BLaER1 treated with 17β-estradiol and CSF1 and Interleukin-3, amounts not matched to agents 10 nM and 100 nM (cell line): Measurements from ENCODE around the gene DCLK1.
"Not testable (repeated sequence)": the region's sequence is repeated elsewhere in the genome, so short reads cannot be mapped to it uniquely, and the experiment has no call there.

Experiments used
- H3K27ac ChIP-seq, 11 experiments: shearing (Covaris generic); formaldehyde crosslinking; 2 replicates each; pipeline ENCODE4 v1.8.1; 2022
- H3K27me3 ChIP-seq, 11 experiments: shearing (Covaris generic); formaldehyde crosslinking; 2 replicates each; pipeline ENCODE4 v1.8.1; 2022
- H3K36me3 ChIP-seq, 11 experiments: shearing (Covaris generic); formaldehyde crosslinking; 2 replicates each; pipeline ENCODE4 v1.8.1; 2022
- H3K4me1 ChIP-seq, 10 experiments: shearing (Covaris generic); formaldehyde crosslinking; 2 replicates each; pipeline ENCODE4 v1.8.1; 2022
- H3K4me2 ChIP-seq, 11 experiments: shearing (Covaris generic); formaldehyde crosslinking; 2 replicates each; pipeline ENCODE4 v1.8.1; 2022
- H3K4me3 ChIP-seq, 10 experiments: shearing (Covaris generic); formaldehyde crosslinking; 2 replicates each; pipeline ENCODE4 v1.8.1; 2022
- H3K9ac ChIP-seq, 11 experiments: shearing (Covaris generic); formaldehyde crosslinking; 2 replicates each; pipeline ENCODE4 v1.8.1; 2022
- H3K9me3 ChIP-seq, 11 experiments: shearing (Covaris generic); formaldehyde crosslinking; replicated peaks in 1 of 11; 2 replicates each; pipeline ENCODE4 v1.8.1; 2022
- H4K20me1 ChIP-seq, 11 experiments: shearing (Covaris generic); formaldehyde crosslinking; 2 replicates each; pipeline ENCODE4 v1.8.1; 2022
- Cebpa-rat ChIP-seq, 11 experiments: shearing (Covaris generic); IDR thresholded peaks; 2 replicates each; pipeline ENCODE4 v1.8.1; 2022

DCLK1 gene

DNA sequence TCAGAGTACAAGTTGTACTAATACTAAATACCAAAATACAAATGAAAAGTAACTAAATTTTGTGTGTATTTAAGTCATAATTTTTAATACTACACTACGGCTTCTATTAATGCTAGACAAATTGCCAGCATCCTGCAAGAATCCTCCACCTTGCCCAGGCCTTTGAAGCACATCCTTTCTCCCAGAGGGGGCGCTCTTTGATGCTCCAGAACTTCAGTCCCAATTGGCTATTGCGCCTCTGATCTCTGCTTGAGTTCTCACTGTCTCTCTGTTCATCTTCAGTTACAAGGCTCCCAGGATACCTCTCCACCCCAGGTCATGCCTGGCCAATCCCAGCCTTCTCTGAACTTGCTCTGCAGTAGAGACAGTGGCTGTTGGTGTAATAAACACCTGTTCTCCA is 141.0 kb downstream of the DCLK1 start:
- H3K4me2 ChIP-seq = no peak overlapping the region
- H3K27ac ChIP-seq = no peak overlapping the region
- no peaks in the 10 kb centered on the region for H3K36me3 ChIP-seq
- H3K4me1 ChIP-seq = peaks cover 0 to 39% (median 0%) of the 10 kb centered on the region in 10 experiments; a peak in 6 of 20 replicates
- no peaks in the 10 kb centered on the region for H4K20me1 ChIP-seq
- TF ChIP-seq Cebpa-rat (IDR thresholded peaks at IDR 0.05) = no peak
- H3K9ac ChIP-seq = no peak overlapping the region
- no peaks in the 10 kb centered on the region for H3K9me3 ChIP-seq
- H3K4me3 ChIP-seq = no peak overlapping the region
- no peaks in the 10 kb centered on the region for H3K27me3 ChIP-seq

DNA sequence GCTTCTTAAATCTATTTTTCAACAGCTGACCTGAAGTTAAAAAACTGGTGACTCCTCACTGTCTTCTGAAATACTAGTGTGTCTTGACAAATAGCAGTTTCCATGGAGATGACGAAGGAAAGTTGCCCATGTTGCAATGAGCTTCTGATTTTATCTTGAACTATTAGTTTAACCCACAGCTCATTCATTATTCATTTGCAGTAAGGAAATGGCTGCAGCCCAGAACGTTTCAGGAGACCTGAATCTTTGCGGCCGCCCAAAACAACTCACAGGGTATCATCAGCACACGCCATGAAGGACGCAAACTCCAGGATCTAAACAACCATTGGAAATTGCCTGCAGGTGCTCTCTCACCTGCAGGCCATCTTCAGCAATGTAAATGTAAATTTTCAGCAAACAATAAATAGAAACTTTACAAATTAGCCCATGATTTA is 142.5 kb downstream of the DCLK1 start:
- H3K36me3 ChIP-seq = no peaks in the 10 kb centered on the region
- H3K4me2 ChIP-seq = no peak overlapping the region
- no peaks in the 10 kb centered on the region for H3K27me3 ChIP-seq
- no peak overlapping the region for H3K9ac ChIP-seq
- no peak for TF ChIP-seq Cebpa-rat (IDR thresholded peaks at IDR 0.05)
- no peak overlapping the region for H3K4me3 ChIP-seq
- H4K20me1 ChIP-seq = no peaks in the 10 kb centered on the region
- H3K27ac ChIP-seq = no peak overlapping the region
- peaks cover 0 to 24% (median 0%) of the 10 kb centered on the region in 10 experiments; a peak in 6 of 20 replicates for H3K4me1 ChIP-seq
- H3K9me3 ChIP-seq = no peaks in the 10 kb centered on the region

DNA sequence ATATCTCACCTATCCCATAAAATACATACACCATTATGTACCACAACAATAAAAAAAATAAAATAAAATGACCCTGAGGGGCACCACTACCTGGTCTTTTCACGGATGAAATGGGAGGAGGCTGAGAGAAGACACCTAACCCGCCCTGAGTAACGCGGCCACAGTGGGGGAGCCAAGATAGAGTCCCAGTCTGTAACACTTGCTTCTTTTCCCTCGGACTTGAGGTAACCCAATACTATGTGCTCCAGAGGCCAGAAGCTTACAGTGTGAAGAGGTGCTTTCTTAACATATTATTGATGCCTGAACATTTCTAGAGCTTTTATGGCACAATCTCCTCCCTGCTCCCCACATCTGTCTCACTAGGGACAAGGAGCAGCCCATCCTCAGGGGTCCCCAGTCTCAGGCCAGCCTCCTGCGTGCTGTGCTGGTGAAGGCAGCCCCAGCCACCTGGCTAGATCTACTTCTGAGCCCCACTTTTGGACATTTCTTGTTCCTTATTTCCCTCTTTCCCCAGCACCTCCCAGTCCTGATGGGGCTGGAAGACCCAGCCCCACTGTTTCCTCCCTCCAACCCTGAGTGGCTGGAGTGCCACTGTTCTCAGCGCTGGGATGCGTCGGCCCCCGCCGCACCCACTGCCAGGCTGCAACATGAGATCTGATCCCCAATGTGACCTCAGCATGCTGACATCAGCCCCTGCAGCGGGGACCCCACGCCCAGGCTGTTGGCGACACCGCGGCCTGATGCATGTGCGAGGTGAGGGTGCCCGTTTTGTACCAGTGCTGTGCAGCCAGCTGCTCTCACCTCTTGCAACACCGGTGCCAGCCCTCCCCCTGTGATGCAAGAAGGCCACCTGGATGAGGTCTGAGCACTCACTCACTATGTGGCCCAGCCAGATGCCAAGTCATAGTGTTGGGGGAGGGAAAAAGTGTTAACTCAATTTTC is 143.3 kb downstream of the DCLK1 start:
- Histone ChIP-seq H4K20me1 (no peaks in the 10 kb centered on the region), H3K27me3 (no peaks in the 10 kb centered on the region), H3K4me2 (no peak overlapping the region), H3K27ac (no peak overlapping the region), H3K9me3 (no peaks in the 10 kb centered on the region), H3K36me3 (no peaks in the 10 kb centered on the region), H3K9ac (no peak overlapping the region), H3K4me3 (no peak overlapping the region), H3K4me1 (peaks cover 0 to 16% (median 0%) of the 10 kb centered on the region in 10 experiments; a peak in 6 of 20 replicates)
- TF ChIP-seq Cebpa-rat (IDR thresholded peaks at IDR 0.05) = no peak

DNA sequence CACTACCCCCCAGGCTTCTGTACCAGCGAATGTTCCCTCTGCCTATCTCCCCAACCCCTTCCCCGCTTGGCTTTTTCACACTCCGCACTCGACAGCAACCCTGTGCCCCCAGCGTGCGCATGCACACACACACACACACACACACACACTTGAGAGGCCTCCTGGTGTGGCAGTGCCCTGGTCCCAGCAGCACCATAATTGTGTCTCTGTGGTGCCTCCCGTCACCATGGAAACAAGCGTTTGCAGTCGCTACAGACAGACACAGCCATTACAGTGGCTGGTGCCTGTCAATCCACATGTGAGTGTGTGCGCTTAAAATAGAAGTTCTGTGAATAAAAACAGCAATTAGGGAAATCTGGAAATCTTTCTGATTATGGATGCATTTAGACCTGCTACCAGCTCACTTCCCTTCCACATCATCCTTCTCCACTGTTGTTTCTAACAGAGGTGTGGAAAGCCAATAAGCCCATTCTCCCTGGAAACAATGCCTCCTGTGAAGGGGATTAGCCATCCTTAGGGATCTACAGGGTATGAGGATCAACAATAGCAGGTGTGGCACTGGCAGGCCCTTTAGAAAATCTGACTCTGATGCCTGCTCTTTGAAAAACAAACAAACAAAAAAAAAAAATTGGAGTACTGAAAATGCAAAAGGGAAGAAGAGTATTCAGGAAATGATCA is 146.3 kb downstream of the DCLK1 start:
- H3K4me3 ChIP-seq = no peak overlapping the region
- H3K9ac ChIP-seq = no peak overlapping the region
- peaks cover 0 to 11% (median 0%) of the 10 kb centered on the region in 11 experiments; a peak in 5 of 22 replicates for H3K9me3 ChIP-seq
- H3K4me2 ChIP-seq = no peak overlapping the region
- no peak overlapping the region for H3K27ac ChIP-seq
- H4K20me1 ChIP-seq = no peaks in the 10 kb centered on the region
- H3K27me3 ChIP-seq = no peaks in the 10 kb centered on the region
- H3K36me3 ChIP-seq = no peaks in the 10 kb centered on the region
- no peak for TF ChIP-seq Cebpa-rat (IDR thresholded peaks at IDR 0.05)
- H3K4me1 ChIP-seq = peaks cover 0 to 10% (median 0%) of the 10 kb centered on the region in 10 experiments; a peak in 6 of 20 replicates

DNA sequence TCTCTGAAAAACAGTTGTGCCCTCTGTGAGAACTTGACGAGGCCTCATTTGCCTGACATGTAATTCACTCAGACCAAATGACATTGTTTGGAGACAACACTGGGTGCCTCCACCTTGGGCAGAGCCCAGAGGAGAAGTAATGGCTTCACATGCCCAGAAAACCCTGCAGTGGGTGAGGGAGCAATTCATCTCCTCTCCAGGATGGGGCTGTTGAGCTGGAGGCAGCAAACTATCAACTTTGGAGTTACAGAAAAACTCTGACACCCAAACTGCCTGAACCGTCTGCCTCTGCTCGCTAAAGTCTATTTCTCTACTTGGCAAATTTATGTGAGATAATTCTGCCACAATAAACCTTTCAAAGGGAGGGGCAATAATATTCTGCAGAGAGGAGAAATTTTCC is 146.9 kb downstream of the DCLK1 start:
- TF ChIP-seq Cebpa-rat (IDR thresholded peaks at IDR 0.05) = no peak
- H3K4me3 ChIP-seq = no peak overlapping the region
- H3K27me3 ChIP-seq = no peaks in the 10 kb centered on the region
- H4K20me1 ChIP-seq = no peaks in the 10 kb centered on the region
- no peaks in the 10 kb centered on the region for H3K36me3 ChIP-seq
- peaks cover 0 to 16% (median 0%) of the 10 kb centered on the region in 10 experiments; a peak in 8 of 20 replicates for H3K4me1 ChIP-seq
- H3K9ac ChIP-seq = no peak overlapping the region
- H3K27ac ChIP-seq = no peak overlapping the region
- no peak overlapping the region for H3K4me2 ChIP-seq
- H3K9me3 ChIP-seq = peaks cover 0 to 11% (median 0%) of the 10 kb centered on the region in 11 experiments; a peak in 5 of 22 replicates

DNA sequence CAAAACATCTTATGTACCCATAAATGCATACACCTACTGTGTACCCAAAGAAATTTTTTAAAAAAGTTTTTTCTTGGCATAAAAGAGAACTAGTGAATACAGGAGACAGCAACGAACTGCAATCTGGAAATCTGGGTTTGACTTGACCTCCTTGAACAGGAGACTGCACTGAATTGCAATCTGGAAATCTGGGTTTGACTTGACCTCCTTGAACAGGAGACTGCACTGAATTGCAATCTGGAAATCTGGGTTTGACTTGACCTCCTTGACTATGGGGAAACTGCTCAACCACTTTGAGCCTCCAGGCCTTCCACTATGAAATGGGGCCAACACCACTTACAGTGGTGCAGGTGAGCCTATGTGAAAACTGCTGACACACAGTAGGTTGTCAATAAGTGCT is 147.5 kb downstream of the DCLK1 start:
- H3K27me3 ChIP-seq, H3K36me3 ChIP-seq, H3K4me3 ChIP-seq, H3K27ac ChIP-seq, H4K20me1 ChIP-seq, H3K4me2 ChIP-seq, H3K9ac ChIP-seq: not testable (repeated sequence)
- Histone ChIP-seq H3K4me1 (peaks cover 0 to 22% (median 0%) of the 10 kb centered on the region in 10 experiments; a peak in 8 of 20 replicates), H3K9me3 (peaks cover 0 to 11% (median 0%) of the 10 kb centered on the region in 11 experiments; a peak in 5 of 22 replicates)

- no peaks in the 10 kb centered on the region for H3K36me3 ChIP-seq
- TF ChIP-seq Cebpa-rat (IDR thresholded peaks at IDR 0.05) = no peak
These were observed 148.0 kb downstream of the DCLK1 start for GRCh38 chr13:35983206-35983605.

GRCh38 chr13:35979361-35979951 is 151.7 kb downstream of the DCLK1 start:
- Histone ChIP-seq H3K27ac (peak overlapping the region in 4 of 11 experiments; percentile 8 to 58 (median 54); a peak in 5 of 22 replicates), H3K9me3 (peaks cover 0 to 22% (median 8%) of the 10 kb centered on the region in 11 experiments; a peak in 14 of 22 replicates), H3K36me3 (no peaks in the 10 kb centered on the region), H3K9ac (peak overlapping the region in 2 of 11 experiments; percentile 7 to 8; a peak in 1 of 22 replicates), H3K27me3 (no peaks in the 10 kb centered on the region), H3K4me3 (no peak overlapping the region), H4K20me1 (no peaks in the 10 kb centered on the region), H3K4me1 (peaks cover 0 to 30% (median 6%) of the 10 kb centered on the region in 10 experiments; a peak in 12 of 20 replicates), H3K4me2 (peak overlapping the region in 4 of 11 experiments; percentile 5 to 69 (median 67); a peak in 6 of 22 replicates)
- no peak for TF ChIP-seq Cebpa-rat (IDR thresholded peaks at IDR 0.05)

More at GRCh38 chr13:35983206-35983605, 148.0 kb downstream of the DCLK1 start:
- H3K4me3 ChIP-seq = no peak overlapping the region
- H3K9me3 ChIP-seq = peaks cover 0 to 11% (median 0%) of the 10 kb centered on the region in 11 experiments; a peak in 5 of 22 replicates
- H3K9ac ChIP-seq = no peak overlapping the region
- peaks cover 0 to 27% (median 0%) of the 10 kb centered on the region in 10 experiments; a peak in 8 of 20 replicates for H3K4me1 ChIP-seq
- no peak overlapping the region for H3K27ac ChIP-seq
- H4K20me1 ChIP-seq = no peaks in the 10 kb centered on the region
- H3K4me2 ChIP-seq = no peak overlapping the region
- H3K27me3 ChIP-seq = no peaks in the 10 kb centered on the region
